Measurements from ENCODE around the gene USF2. TPM values are rescaled to one million over a fixed set of nuclear protein-coding genes. Genes with fewer than 3 reads are reported as not detected.

USF2 gene
- total RNA-seq, 1 donor from 2014 or later: 152 TPM

DNA sequence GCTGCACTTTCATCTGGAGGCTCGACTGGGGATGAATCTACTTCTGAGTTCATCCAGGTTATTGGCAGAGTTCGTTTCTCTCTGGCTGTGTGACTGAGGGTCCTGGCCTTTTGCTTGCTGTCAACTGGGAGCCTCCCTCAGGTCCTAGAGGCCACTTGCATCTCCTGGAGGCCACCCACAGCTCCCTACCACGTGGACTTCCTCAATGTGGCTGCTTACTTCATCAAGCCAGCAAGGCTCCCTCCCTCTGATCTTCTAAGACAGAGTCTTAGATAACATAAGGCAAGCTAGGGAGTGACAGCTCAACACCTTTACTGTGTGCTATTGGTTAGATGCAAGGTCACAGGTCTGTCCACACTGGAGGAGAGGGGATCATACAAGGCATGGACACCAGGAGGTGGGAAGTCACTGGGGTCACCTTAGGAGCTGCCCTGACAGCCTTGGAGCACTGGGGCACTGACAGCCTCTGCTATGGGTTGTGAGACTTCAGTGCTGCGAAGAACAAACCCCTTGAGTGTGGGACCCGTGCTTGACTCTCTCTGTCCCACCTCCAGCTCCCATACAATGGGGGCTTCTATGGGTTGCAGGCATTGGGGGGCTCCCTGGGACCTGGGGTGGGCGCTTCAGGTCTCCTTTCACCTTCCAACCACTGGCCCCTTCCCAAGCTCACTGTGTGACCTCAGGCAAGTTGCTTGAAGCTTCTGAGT is 45.5 kb upstream of the USF2 start:
- Histone ChIP-seq H3K27ac (no peak overlapping the region), H3K27me3 (no peaks in the 10 kb centered on the region), H3K36me3 (no peaks in the 10 kb centered on the region), H3K4me1 (peaks cover 12% of the 10 kb centered on the region), H3K9me3 (no peaks in the 10 kb centered on the region), H3K4me3 (no peak overlapping the region)
- intact Hi-C loops (cut with DNase I): no loop called here
- DNase-seq (peak; percentile 65), ATAC-seq (peak; percentile 71)
- TF ChIP-seq, protein P1, sequence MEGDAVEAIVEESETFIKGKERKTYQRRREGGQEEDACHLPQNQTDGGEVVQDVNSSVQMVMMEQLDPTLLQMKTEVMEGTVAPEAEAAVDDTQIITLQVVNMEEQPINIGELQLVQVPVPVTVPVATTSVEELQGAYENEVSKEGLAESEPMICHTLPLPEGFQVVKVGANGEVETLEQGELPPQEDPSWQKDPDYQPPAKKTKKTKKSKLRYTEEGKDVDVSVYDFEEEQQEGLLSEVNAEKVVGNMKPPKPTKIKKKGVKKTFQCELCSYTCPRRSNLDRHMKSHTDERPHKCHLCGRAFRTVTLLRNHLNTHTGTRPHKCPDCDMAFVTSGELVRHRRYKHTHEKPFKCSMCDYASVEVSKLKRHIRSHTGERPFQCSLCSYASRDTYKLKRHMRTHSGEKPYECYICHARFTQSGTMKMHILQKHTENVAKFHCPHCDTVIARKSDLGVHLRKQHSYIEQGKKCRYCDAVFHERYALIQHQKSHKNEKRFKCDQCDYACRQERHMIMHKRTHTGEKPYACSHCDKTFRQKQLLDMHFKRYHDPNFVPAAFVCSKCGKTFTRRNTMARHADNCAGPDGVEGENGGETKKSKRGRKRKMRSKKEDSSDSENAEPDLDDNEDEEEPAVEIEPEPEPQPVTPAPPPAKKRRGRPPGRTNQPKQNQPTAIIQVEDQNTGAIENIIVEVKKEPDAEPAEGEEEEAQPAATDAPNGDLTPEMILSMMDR (IDR thresholded peaks at IDR 0.05): no peak

DNA sequence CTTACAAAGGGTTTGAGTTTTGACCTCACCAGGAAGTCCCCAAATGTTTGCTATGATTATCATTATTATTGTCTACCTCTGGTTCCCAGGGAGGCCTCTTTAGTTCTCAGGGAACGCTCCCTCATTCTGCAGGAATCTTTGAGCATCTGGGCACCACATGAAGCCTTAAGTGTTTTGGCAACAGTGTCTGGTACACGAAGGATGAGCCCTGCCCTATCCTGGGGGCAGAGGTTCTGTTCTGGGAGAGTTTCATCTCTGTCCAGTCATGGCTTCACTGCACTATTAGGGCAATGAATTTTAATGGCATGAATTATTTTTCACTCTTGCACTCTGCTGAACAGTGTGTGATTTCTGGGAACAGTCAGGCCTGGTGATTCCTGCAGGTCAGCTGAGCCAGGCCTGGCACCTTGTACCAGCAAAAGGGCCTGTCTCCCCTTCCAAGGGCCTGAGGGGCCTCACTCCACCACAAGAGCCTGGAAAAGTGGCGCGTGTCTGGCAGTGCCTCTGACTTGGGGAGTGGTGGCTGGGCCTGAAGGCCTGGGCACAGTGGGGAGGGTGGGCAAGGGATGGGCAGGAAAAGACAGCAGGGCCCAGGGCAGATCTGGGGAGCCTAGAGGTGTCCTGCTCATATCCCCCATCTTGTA is 44.8 kb upstream of the USF2 start:
- H3K4me3 ChIP-seq: no peak overlapping the region
- peaks cover 12% of the 10 kb centered on the region for H3K4me1 ChIP-seq
- intact Hi-C loops (cut with DNase I): no loop called here

GRCh38 chr19:35224681-35225571 is 43.8 kb upstream of the USF2 start:
- DNase-seq (peak; percentile 72), ATAC-seq (peak; percentile 75)
- Histone ChIP-seq H3K4me1 (peaks cover 12% of the 10 kb centered on the region), H3K27ac (no peak overlapping the region), H3K36me3 (no peaks in the 10 kb centered on the region), H3K9me3 (no peaks in the 10 kb centered on the region), H3K4me3 (no peak overlapping the region), H3K27me3 (no peaks in the 10 kb centered on the region)
- TF ChIP-seq, protein P1 (IDR thresholded peaks at IDR 0.05): no peak
- intact Hi-C loops (cut with DNase I): no loop called here

More for the DNA sequence above, 44.8 kb upstream of the USF2 start:
- H3K36me3 ChIP-seq: no peaks in the 10 kb centered on the region
- TF ChIP-seq, protein P1 (IDR thresholded peaks at IDR 0.05): no peak
- no peak for ATAC-seq
- no peaks in the 10 kb centered on the region for H3K27me3 ChIP-seq
- H3K27ac ChIP-seq: no peak overlapping the region
- peak; percentile 62 for DNase-seq
- no peaks in the 10 kb centered on the region for H3K9me3 ChIP-seq

GRCh38 chr19:35225951-35226350 is 42.8 kb upstream of the USF2 start:
- Histone ChIP-seq H3K27ac (no peak overlapping the region), H3K27me3 (no peaks in the 10 kb centered on the region), H3K4me3 (no peak overlapping the region), H3K4me1 (peaks cover 9% of the 10 kb centered on the region), H3K9me3 (no peaks in the 10 kb centered on the region), H3K36me3 (no peaks in the 10 kb centered on the region)
- intact Hi-C loops (cut with DNase I): no loop called here
- ATAC-seq: no peak
- peak; percentile 35 for DNase-seq
- TF ChIP-seq, protein P1 (IDR thresholded peaks at IDR 0.05): no peak

DNA sequence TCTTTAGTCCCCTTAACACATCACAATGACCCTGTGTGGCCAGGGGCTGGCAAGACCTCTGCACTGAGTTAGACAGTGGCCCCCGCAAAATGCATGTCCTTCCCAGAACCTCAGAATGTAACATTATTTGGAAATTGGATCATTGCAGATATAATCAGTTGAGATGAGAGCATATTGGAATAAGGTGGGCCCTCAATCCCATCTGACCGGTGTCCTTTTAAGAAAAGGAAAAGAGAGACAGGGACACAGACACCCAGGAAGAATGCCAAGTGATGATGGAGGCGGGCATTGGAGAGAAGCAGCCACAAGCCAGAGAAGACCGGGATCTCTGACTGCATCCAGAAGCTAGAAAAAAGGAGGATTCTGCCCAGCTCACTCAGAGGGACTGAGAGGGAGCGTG is 42.0 kb upstream of the USF2 start:
- H3K27me3 ChIP-seq: no peaks in the 10 kb centered on the region
- intact Hi-C loops (cut with DNase I): no loop called here
- TF ChIP-seq, protein P1 (IDR thresholded peaks at IDR 0.05): no peak
- DNase-seq: peak; percentile 9
- peaks cover 7% of the 10 kb centered on the region for H3K4me1 ChIP-seq
- no peak overlapping the region for H3K4me3 ChIP-seq
- no peaks in the 10 kb centered on the region for H3K36me3 ChIP-seq
- no peak overlapping the region for H3K27ac ChIP-seq
- ATAC-seq: no peak
- H3K9me3 ChIP-seq: no peaks in the 10 kb centered on the region
